GM18867 (cell line): ENCODE results near the gene BTBD19.
"Not testable (repeated sequence)": the region's sequence is repeated elsewhere in the genome, so short reads cannot be mapped to it uniquely, and the experiment has no call there.

ENCODE experiments used
- ATAC-seq: cut with Tn5 transposase; IDR thresholded peaks from one replicate; pipeline ENCODE4 v1.9.1; 2021; ENCODE audit warnings: mild to moderate bottlenecking, moderate library complexity; ENCODE audit not compliant: unreplicated experiment

Gene BTBD19

GRCh38 chr1:44786841-44787426, 21.4 kb upstream of the BTBD19 start:
- ATAC-seq: no peak

- ATAC-seq: no peak
Observed at GRCh38 chr1:44787506-44787905, 20.8 kb upstream of the BTBD19 start.

GRCh38 chr1:44788120-44788860, 20.0 kb upstream of the BTBD19 start, which contains the start of gene BEST4:
Gene BEST4 (minus strand): TSS chr1:44788170. CDS start chr1:44787705, 465 bp downstream.
- no peak for ATAC-seq

GRCh38 chr1:44790968-44791801, 17.1 kb upstream of the BTBD19 start:
- ATAC-seq: no peak

GRCh38 chr1:44792736-44793502, 15.4 kb upstream of the BTBD19 start:
- no peak for ATAC-seq

- ATAC-seq: not testable (repeated sequence)
Observed at GRCh38 chr1:44797886-44798285, 10.4 kb upstream of the BTBD19 start.

GRCh38 chr1:44798481-44799365, 9.6 kb upstream of the BTBD19 start:
- no peak for ATAC-seq

GRCh38 chr1:44799770-44800584, 8.3 kb upstream of the BTBD19 start, which contains the start of gene PLK3:
Gene PLK3 (plus strand): TSS chr1:44800377. CDS start chr1:44800464, 87 bp downstream.
- ATAC-seq: peak; percentile 84

- no peak for ATAC-seq
Observed at GRCh38 chr1:44801491-44802305, 6.6 kb upstream of the BTBD19 start.

GRCh38 chr1:44802306-44803061, 5.8 kb upstream of the BTBD19 start:
- no peak for ATAC-seq

GRCh38 chr1:44803062-44803311, 5.3 kb upstream of the BTBD19 start:
- ATAC-seq: no peak

- ATAC-seq: no peak
Observed at GRCh38 chr1:44803312-44804095, 4.8 kb upstream of the BTBD19 start.

- ATAC-seq: no peak
Observed at GRCh38 chr1:44805311-44806024, 2.9 kb upstream of the BTBD19 start.

GRCh38 chr1:44806025-44806703, 2.2 kb upstream of the BTBD19 start:
- no peak for ATAC-seq

- no peak for ATAC-seq
Observed at GRCh38 chr1:44806704-44807363, 1.5 kb upstream of the BTBD19 start, which contains the start of gene DYNLT4. Gene DYNLT4 (minus strand): TSS chr1:44807351. CDS start chr1:44806668, 683 bp downstream.
